Measurements from ENCODE around the gene ITIH1. TPM values are rescaled to one million over a fixed set of nuclear protein-coding genes. Genes with fewer than 3 reads are reported as not detected.

ITIH1 gene
- total RNA-seq, 1 donor from 2014 or later = not detected

- no peak for DNase-seq (ENCODE audit: low read depth)
- FAIRE-seq = no peak
Observed at GRCh38 chr3:52752045-52752660, 25.2 kb upstream of the ITIH1 start.

GRCh38 chr3:52754373-52754772 is 23.0 kb upstream of the ITIH1 start:
- no peak for DNase-seq (ENCODE audit: low read depth)
- Histone ChIP-seq H3K4me1 (ENCODE audit: insufficient read depth, low read length) (no peaks in the 10 kb centered on the region), H3K36me3 (ENCODE audit: insufficient read depth, low read length) (peaks cover 22% of the 10 kb centered on the region), H3K79me2 (ENCODE audit: insufficient read depth, low read length) (no peaks in the 10 kb centered on the region), H3K4me2 (ENCODE audit: low read length) (no peak overlapping the region), H4K20me1 (ENCODE audit: insufficient read depth, low read length) (no peaks in the 10 kb centered on the region), H3K4me3 (ENCODE audit: insufficient read depth, low read depth, low read length) (no peak overlapping the region), H3K9ac (ENCODE audit: low read length) (no peak overlapping the region), H3K27me3 (ENCODE audit: insufficient read depth, low read length) (no peaks in the 10 kb centered on the region), H3K9me3 (ENCODE audit: insufficient read depth, low read depth, low read length) (no peaks in the 10 kb centered on the region), H2AFZ (ENCODE audit: low read depth, low read length) (no peak overlapping the region), H3K27ac (ENCODE audit: low read depth, low read length) (no peak overlapping the region)
- no peaks in the 10 kb centered on the region for H3K9me3 Mint-ChIP-seq (ENCODE audit: unreplicated experiment)
- peaks cover 3% of the 10 kb centered on the region for H3K4me1 Mint-ChIP-seq (ENCODE audit: low read depth, unreplicated experiment)
- TF ChIP-seq CTCF (IDR thresholded peaks at IDR 0.05; ENCODE audit: insufficient read depth, low read depth, low read length) = no peak
- TF ChIP-seq EZH2 (IDR thresholded peaks at IDR 0.05; ENCODE audit: insufficient read depth, low read length) = no peak
- FAIRE-seq = no peak
- no peaks in the 10 kb centered on the region for H3K27me3 Mint-ChIP-seq (ENCODE audit: low read depth, unreplicated experiment)
- H3K27ac Mint-ChIP-seq (ENCODE audit: unreplicated experiment) = no peak overlapping the region
- H3K4me3 Mint-ChIP-seq (ENCODE audit: unreplicated experiment) = no peak overlapping the region
- H3K36me3 Mint-ChIP-seq (ENCODE audit: low read depth, unreplicated experiment) = peaks cover 15% of the 10 kb centered on the region

More at GRCh38 chr3:52752045-52752660, 25.2 kb upstream of the ITIH1 start:
- Mint-ChIP-seq H3K27ac (ENCODE audit: unreplicated experiment) (no peak overlapping the region), H3K9me3 (ENCODE audit: unreplicated experiment) (no peaks in the 10 kb centered on the region), H3K4me3 (ENCODE audit: unreplicated experiment) (no peak overlapping the region), H3K36me3 (ENCODE audit: low read depth, unreplicated experiment) (peaks cover 12% of the 10 kb centered on the region), H3K4me1 (ENCODE audit: low read depth, unreplicated experiment) (peaks cover 3% of the 10 kb centered on the region), H3K27me3 (ENCODE audit: low read depth, unreplicated experiment) (no peaks in the 10 kb centered on the region)
- Histone ChIP-seq H2AFZ (ENCODE audit: low read depth, low read length) (no peak overlapping the region), H3K9ac (ENCODE audit: low read length) (no peak overlapping the region), H3K9me3 (ENCODE audit: insufficient read depth, low read depth, low read length) (no peaks in the 10 kb centered on the region), H4K20me1 (ENCODE audit: insufficient read depth, low read length) (no peaks in the 10 kb centered on the region), H3K4me3 (ENCODE audit: insufficient read depth, low read depth, low read length) (no peak overlapping the region), H3K27ac (ENCODE audit: low read depth, low read length) (no peak overlapping the region), H3K36me3 (ENCODE audit: insufficient read depth, low read length) (peaks cover 24% of the 10 kb centered on the region), H3K79me2 (ENCODE audit: insufficient read depth, low read length) (no peaks in the 10 kb centered on the region), H3K27me3 (ENCODE audit: insufficient read depth, low read length) (no peaks in the 10 kb centered on the region), H3K4me1 (ENCODE audit: insufficient read depth, low read length) (no peaks in the 10 kb centered on the region), H3K4me2 (ENCODE audit: low read length) (no peak overlapping the region)
- TF ChIP-seq CTCF (IDR thresholded peaks at IDR 0.05; ENCODE audit: insufficient read depth, low read depth, low read length) = no peak
- no peak for TF ChIP-seq EZH2 (IDR thresholded peaks at IDR 0.05; ENCODE audit: insufficient read depth, low read length)

GRCh38 chr3:52756141-52756540 is 21.3 kb upstream of the ITIH1 start:
- peaks cover 15% of the 10 kb centered on the region for H3K36me3 Mint-ChIP-seq (ENCODE audit: low read depth, unreplicated experiment)
- H3K9ac ChIP-seq (ENCODE audit: low read length) = no peak overlapping the region
- FAIRE-seq = no peak

More at GRCh38 chr3:52756141-52756540, 21.3 kb upstream of the ITIH1 start:
- Histone ChIP-seq H3K27ac (ENCODE audit: low read depth, low read length) (no peak overlapping the region), H2AFZ (ENCODE audit: low read depth, low read length) (no peak overlapping the region), H3K4me2 (ENCODE audit: low read length) (no peak overlapping the region), H3K36me3 (ENCODE audit: insufficient read depth, low read length) (peaks cover 21% of the 10 kb centered on the region), H3K4me3 (ENCODE audit: insufficient read depth, low read depth, low read length) (no peak overlapping the region), H3K27me3 (ENCODE audit: insufficient read depth, low read length) (no peaks in the 10 kb centered on the region), H4K20me1 (ENCODE audit: insufficient read depth, low read length) (no peaks in the 10 kb centered on the region), H3K79me2 (ENCODE audit: insufficient read depth, low read length) (no peaks in the 10 kb centered on the region), H3K4me1 (ENCODE audit: insufficient read depth, low read length) (no peaks in the 10 kb centered on the region), H3K9me3 (ENCODE audit: insufficient read depth, low read depth, low read length) (no peaks in the 10 kb centered on the region)
- no peak for DNase-seq (ENCODE audit: low read depth)
- Mint-ChIP-seq H3K4me3 (ENCODE audit: unreplicated experiment) (no peak overlapping the region), H3K27ac (ENCODE audit: unreplicated experiment) (no peak overlapping the region), H3K9me3 (ENCODE audit: unreplicated experiment) (no peaks in the 10 kb centered on the region), H3K4me1 (ENCODE audit: low read depth, unreplicated experiment) (peaks cover 3% of the 10 kb centered on the region), H3K27me3 (ENCODE audit: low read depth, unreplicated experiment) (no peaks in the 10 kb centered on the region)
- TF ChIP-seq CTCF (IDR thresholded peaks at IDR 0.05; ENCODE audit: insufficient read depth, low read depth, low read length) = no peak
- no peak for TF ChIP-seq EZH2 (IDR thresholded peaks at IDR 0.05; ENCODE audit: insufficient read depth, low read length)

Measured in astrocyte (in vitro differentiated cells and primary cell).